HG03159 (cell line): ENCODE data around the gene HTR1B.

Source experiments
- ATAC-seq: cut with Tn5 transposase; IDR thresholded peaks from one replicate; pipeline ENCODE4 v1.9.1; 2021; ENCODE audit warnings: mild to moderate bottlenecking, moderate library complexity; ENCODE audit not compliant: unreplicated experiment

Gene HTR1B, protein sequence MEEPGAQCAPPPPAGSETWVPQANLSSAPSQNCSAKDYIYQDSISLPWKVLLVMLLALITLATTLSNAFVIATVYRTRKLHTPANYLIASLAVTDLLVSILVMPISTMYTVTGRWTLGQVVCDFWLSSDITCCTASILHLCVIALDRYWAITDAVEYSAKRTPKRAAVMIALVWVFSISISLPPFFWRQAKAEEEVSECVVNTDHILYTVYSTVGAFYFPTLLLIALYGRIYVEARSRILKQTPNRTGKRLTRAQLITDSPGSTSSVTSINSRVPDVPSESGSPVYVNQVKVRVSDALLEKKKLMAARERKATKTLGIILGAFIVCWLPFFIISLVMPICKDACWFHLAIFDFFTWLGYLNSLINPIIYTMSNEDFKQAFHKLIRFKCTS

DNA sequence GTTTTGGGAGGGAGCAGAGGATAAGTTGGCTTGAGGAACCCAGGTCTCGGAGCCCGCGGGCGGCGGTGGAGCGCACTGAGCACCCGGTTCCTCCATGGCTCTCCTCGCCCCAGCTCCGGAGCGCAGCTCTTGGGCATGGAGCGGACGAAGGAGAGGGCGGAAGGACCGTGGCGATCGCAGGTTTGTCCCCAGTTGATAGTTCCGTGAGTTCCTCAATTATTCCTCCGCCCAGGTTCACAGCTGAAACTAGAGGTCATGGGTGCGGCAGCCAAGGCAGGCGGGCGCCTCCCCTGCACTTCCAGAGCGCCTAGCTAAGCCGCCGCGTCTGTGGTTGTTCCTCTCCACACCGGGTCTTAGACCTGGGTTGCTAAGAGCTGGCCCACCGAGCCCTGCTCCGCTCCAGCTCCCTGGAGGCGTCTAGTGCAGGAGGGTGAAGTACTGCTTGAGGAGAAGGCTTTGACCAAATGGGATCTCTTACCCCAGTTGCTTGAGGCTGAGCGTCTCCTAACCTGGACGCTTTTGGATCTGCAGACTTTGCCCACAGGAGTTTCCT lies at the start of gene HTR1B:
HTR1B (minus strand) TSS at position 184 of the 553 bp plus-strand sequence; CDS start at position 96, 88 bp downstream.
- ATAC-seq, result no peak

DNA sequence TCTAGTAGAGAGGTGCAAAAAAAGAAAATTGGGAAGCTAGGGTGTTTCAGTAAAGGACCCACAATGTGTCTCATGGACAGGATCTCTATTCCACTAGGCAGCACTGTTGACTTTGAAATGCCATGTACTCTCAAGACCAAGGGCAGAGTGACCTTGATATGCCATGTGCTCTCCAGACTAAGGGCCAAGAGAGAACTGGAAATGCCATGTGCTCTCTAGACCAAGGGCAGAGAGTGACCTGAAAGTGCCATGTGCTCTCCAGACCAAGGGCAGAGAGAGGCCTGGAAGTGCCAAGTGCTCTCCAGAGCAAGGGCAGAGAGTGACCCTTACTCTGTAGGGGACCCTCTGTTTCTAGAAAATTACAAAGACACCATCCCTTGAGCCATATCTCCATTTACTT lies 49.3 kb upstream of the HTR1B start:
- ATAC-seq, result no peak

DNA sequence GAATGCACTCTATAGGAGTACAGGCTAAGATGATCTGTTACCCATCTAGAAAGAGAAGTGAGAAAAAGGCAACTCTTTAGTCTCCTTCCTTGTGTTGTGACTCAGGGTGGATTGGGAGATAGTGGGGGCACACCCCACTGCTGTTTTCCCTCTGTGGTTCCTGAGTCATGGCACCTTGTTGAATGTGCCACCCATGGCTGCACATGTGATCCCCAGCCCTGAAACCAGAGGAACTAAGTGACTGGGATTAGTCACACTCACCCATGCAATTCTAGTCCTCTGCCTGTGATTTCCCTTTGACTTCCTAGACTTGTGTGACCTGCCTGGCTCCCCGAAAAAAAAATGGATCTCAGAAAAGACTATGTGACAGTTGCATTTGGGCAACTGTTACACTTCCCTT lies 48.6 kb upstream of the HTR1B start:
- no peak for ATAC-seq

DNA sequence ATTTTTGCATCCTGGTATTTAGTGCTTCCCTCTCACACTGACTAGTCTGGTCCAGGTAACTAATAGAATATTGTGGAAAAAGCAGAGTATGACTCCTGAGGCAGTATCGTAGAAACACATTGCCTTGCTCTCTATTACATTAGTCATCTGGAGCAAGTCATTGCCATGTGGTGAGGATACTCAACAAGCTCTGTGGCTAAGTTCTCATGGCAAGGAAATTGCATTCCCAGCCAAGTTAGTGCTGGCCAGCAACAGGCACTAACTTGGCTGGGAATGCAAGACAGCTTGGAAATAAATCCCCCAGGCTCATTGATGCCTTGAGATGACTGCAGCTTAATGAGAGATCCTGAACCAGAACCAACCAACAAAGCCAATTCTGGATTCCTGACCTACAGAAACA lies 39.7 kb upstream of the HTR1B start:
- no peak for ATAC-seq

DNA sequence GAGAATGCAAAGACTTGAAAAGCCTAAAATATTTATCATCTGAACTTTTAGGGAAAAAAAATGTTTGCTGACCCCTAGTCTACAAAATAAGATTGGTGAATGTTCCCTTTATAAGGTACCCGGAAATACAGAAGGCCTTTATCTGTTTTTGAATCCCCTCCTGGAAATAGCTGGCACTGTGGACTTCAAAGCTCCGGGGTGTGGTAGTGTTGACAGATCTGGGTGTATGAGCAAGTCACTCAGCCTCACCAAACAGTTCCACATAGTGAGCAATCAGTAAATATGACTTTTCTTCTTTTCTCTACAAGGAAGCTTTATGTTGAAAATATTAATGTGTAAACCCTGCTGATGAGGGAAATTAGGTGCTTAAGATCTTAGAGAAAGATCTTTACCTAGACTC lies 29.2 kb upstream of the HTR1B start:
- ATAC-seq, result no peak

DNA sequence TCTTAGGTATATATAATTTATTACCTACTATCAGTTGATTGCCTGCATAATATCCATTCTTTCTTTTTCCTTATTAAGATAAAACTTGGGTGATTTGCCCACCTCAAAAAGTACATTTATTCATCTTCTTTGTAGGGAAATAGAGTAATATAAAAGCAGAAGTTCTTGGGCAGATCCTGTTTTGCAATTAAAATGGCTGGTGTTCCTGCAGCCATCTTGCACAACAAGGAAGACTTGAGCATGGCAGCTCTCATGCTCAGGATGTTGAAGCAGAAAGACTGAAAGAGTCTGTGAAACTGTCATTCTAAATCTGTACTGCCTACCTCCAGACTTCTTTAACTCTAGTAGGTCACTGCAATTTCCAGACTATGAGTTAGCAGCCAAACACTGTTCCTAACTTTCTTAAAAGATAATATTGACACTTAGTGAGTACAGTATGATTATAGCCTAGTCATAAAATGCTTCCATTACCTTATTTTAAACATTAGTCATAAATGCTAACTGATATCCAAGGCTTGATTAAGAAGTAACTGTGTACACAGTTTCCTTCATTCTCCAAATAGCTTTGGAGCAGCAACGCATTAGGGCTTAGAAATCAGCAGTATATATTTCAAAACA lies 24.6 kb upstream of the HTR1B start:
- ATAC-seq, result no peak

DNA sequence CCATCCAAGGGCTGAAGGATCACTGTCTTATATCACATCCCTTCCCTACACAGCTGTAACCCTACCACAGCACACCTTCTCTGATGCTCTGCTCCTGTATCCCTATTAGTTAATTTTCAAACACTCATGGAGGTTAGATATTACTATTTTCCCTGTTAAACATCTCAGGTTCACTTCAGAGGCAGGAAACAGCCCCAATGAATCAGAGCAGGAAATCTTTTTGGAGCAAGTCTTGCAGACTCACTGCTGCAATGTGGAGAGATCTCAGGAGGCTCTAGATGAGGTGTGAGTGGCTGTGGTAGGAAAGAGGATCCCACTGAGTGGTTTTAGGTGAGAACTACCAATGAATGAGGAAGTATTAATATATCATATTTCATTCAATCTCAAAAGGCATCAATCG lies 19.7 kb upstream of the HTR1B start:
- no peak for ATAC-seq

DNA sequence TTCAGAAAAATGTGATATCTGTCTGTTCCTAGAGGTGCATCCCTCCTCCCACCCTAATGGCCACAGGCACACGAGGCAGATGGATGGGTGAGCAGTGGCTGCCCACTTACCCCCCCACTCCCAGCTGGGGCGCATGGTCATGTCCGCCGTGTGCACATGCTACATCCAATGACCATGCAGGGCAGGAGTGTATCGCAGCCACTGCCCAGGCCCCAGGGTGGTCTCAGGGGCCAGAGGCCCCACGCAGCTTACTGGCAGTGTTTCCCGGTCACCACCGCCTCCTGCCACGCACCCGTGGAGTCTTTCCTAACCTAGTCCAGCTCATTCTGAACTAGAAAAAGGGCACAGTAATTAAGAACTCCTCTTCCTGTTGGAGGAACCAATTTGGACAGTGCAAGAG lies 11.7 kb upstream of the HTR1B start:
- no peak for ATAC-seq

DNA sequence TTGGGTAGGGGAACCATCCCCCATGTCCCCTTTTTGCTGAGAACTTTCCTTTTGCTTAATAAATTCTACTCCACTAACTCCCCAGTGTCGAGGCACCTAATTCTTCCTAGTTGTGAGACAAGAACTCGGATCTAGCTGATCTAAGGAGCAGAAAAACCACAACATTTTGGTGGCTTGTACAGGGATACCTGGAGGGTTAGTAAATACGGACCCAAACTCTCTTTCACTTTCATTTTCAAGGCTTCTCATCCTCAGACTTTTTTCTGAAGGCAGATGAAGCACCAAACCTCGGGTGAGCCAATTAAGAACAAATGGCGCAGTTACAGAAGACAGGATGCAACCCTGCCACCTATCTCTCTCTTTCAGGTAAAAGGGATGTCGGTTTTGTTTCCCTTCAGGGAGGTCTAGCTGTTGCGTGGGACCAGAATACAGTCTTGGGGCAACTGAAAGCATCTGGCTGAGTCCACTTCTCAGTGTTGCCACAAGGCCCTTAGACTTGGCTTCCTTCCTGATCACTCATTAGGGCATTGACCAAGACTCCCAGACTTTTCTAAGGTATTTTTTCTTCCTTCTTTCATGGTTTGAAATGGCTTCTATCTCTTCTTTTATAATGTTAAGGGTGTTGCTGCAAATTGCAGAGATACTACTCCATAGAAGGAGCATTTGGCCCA lies 11.1 kb upstream of the HTR1B start:
- ATAC-seq, result no peak

DNA sequence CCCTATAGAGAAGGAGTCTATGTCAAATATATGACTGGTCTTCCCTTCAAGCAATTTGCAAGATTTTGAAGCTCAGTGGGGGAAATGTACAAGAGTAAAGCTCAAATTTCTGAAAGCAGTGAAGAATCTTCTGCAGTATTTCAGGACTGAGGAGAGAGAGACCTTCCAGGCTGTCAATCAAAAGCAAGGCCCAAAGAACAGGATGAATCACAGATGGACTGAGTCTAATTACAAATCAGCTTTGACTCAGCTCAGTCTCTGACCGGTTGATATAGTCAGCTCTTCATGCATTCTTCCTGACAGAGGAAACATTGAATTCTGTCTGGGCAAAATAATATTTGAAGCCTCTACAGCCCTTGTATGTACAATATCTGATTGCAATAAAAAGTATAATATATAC lies 7.7 kb upstream of the HTR1B start:
- no peak for ATAC-seq

DNA sequence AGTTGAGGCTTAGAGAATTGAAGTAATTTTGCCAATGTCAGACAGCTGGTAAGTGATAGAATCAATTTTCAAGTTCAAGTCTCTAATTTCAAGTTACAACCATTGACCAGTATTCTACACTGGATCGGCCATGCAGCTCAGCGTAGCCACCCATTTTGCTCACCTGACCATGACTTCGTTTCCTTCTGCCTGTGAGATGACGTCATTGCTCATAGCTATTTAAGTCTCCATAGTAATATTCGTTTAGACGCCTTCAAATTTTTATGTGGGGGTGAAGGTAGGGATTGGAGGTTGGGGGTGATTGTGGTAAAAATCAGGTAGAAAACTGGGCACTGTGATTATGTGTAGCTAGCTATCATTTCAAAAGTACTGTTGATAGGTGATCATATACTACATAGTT lies 5.6 kb upstream of the HTR1B start:
- no peak for ATAC-seq

DNA sequence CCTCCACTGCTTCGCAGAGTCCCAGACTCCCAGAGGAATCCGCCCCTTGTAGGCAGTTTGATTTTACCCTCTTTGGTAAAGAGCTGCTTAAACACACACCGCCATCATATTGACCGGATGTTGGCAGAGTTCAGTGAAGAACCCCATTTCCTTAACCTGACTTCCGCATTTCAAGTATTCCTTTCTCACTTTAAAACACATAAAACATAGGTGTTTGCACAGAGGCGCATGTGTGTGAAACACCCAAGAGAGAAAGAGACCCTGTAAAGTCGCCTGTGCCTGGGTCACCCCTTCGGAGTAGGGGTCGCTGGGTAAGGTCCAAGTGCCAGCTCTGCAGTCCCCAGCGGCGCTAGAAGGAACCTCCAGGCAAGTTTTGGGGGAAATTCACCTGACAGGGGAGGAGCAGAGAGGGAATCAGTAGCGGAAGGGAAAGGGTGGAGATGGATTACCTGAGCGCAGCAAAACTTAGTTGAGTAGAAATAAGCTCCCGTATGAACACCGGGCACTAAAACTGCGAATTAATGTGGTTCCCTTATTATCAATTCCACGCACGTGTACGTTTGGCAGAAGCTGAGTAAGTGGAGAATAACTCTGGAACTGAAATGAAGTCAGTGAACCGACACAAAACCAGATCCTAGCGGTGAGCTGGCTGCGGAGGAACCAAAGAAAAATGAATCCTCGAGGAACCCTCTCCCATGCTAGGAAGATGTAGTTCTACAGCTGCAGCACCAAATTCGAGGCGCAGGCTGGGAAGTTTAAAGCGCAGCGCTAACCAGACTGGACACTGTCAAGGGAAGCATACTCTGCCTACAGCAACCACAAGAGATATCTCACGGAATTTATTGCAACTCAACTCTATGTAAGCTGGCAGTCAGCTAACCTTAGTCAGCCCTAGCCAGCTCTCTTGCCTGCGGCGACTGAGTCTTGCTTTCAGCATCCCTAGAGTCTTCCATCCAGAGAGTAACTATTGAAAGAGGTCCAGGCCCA lies 3.5 kb upstream of the HTR1B start:
- ATAC-seq, result peak; percentile 74

DNA sequence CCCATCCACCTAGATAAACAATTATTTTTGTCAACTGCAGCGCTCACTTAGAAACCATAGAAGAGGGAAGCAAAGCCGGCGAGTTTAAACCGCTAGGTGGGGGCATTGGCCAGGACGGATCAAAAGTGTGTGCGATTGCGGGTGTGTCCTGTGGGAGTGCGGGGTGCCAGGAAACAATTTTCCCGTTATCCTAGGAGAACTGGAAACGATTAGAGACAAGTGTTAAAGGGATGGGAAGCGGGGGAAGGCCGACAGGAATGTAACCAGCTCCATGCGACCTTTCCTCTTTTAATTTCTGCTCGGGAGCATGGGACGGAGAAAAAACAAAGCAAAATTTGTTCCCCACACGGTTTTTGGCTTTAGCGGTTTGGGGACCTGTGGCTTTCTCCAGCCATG lies 2.8 kb upstream of the HTR1B start:
- ATAC-seq, result peak; percentile 84

DNA sequence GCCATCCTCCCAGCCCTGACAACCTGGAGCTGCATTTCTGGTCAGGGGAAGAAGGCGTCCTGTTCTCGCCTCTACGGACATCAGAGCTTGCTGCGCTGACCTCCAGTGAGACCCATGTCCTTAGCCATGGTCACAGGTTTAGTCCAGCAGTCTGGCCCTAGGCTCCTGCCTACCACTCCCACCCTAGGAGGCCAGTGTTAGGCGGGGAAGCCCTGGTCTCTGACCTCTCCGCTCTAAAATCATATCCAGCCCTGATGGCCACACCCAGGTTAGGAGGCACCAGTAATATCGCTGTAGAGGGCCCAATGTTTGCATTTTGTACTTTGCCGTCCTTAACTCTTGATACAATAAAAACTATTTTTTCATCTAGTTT lies 1.2 kb upstream of the HTR1B start:
- no peak for ATAC-seq

DNA sequence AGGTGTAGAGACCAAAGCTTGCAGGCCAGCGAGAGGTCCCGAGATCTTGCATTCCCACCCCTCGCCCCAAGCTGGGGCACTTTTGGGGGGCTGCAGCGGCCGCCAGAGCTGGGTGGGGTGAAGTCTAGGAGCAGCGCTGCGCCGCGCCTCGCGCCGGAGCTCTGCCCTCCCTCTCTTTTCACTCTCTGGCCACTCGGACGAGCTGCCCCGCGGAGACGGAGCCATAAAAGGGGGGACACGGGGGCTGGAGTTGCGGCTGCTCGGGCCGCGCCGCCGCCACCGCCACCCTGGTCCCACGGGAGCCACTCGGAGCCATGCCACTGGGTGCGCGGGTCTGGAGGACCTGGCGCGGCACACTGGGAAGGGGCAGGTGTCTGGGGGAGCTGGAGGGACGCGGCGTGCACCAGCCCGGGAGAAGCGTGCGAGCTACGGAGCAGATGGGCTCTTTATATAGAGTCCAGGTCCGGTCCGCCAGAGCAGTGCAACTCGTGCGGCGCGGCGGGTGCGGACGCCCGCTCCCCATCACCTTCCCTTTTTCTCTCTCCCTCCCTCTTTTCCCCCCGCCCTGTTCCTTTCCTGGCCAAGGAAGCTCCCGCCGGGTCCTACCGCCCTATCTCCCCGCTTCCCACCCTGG lies 687 bp upstream of the HTR1B start:
- no peak for ATAC-seq

DNA sequence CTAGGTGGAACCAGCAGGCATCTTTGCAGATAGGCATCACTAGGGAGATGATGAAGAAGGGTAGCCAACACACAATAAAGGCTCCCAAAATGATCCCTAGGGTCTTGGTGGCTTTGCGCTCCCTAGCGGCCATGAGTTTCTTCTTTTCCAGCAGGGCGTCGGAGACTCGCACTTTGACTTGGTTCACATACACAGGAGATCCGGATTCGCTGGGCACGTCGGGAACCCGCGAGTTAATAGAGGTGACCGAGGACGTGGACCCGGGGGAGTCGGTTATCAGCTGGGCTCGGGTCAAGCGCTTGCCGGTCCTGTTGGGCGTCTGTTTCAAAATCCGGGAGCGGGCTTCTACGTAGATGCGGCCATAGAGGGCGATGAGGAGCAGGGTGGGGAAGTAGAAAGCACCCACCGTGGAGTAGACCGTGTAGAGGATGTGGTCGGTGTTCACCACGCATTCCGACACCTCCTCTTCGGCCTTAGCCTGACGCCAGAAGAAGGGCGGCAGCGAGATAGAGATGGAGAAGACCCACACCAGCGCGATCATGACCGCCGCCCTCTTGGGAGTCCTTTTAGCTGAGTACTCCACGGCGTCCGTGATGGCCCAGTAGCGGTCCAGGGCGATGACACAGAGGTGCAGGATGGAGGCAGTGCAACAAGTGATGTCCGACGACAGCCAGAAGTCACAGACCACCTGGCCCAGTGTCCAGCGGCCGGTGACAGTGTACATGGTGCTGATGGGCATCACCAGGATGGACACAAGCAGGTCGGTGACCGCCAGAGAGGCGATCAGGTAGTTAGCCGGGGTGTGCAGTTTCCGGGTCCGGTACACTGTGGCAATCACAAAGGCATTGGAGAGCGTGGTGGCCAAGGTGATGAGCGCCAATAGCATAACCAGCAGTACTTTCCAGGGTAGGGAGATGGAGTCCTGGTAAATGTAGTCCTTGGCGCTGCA lies 658 bp downstream of the HTR1B start:
- ATAC-seq, result no peak

DNA sequence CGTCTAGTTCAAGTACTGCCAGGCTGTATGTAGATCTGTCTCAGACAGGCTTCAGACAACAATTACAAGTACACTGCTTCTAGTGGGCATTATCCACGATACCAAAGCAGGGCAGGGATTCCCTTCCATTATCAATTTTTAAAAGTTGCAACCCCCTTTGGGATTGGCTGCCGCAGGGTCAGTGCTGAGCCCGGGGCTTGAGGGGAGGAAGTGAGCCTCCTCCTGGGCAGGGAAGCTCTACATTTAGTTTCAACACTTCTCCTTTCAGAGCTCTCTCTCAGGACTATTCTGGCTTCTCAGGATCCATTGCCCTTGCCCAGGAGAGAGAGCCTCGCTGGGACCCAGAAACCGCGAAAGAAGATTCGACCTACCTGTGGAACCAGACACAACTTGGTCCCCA lies 1.5 kb downstream of the HTR1B start:
- ATAC-seq, result no peak

DNA sequence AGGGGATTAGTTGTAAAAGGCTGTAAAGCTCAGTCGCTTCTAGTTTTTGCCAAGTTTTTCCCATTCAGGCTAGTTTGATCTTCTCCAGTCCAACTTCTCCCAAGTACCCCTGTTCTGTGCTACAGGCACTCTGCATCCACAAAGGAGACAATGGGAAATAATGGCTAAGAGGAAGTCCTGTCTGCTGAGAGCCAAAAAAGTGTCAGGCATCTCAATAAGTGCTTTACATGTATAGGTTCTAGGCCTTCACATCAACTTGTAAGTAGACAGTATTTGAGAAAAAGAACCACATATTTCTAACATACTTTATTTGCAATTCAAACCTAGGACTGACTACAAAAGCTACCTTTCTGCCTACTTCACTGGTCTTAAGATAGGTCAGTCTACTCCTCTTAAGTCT lies 4.9 kb downstream of the HTR1B start:
- no peak for ATAC-seq

DNA sequence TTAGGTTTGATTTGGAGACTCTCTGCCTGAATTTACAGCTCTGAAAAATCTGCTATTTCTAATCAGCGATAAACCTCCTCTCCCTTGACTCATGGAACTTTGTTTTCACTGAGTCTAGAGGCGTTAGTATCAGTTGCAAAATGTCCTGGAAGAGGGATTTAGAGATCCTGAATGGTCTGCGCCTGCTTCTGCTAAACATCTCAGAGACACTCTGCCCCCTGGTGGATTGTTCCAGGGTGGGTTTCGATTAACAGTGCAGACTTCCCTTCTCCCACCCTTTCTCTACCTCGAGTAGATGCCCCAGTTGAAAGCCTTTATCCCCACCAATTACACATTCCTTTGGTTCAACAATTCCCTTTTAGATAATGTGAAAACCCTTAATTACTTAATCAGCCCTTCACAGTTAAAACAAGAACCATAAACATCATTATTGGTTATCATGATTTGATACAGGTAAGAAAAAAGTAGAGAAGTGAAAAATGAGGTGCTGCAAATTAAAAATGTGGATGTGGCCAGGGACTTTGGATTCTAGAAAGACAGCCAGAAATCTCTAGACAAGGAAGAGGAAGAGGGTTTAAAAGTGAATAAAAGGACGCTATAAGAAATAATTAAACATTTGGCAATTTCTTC lies 5.5 kb downstream of the HTR1B start:
- ATAC-seq, result peak; percentile 83
